Neural progenitor cell (in vitro differentiated cells): ENCODE results near the gene GTF2IRD1.

Experiments used
- CTCF ChIP-seq: fragments of 200-600 bp; sonication (generic); IDR thresholded peaks from 2 replicates; pipeline ENCODE4 v1.5.1; 2017; ENCODE audit warnings: antibody characterized with exemption, mild to moderate bottlenecking
- EZH2phosphoT487 ChIP-seq: fragments of 200-600 bp; sonication (generic); IDR thresholded peaks from 2 replicates; pipeline ENCODE4 v1.6.1; 2017; ENCODE audit warnings: antibody characterized with exemption

- TF ChIP-seq CTCF = no peak
- TF ChIP-seq EZH2phosphoT487 = no peak
Observed at GRCh38 chr7:74424291-74424880, 29.3 kb upstream of the GTF2IRD1 start.
